Epithelial cell of proximal tubule (primary cell): ENCODE data around the gene NTSR2. TPM values are rescaled to one million over a fixed set of nuclear protein-coding genes. Genes with fewer than 3 reads are reported as not detected.

Experiments used
- DNase-seq: peaks from one replicate; pipeline ENCODE4 v3.0.0-alpha.2; 2011; ENCODE audit warnings: low read depth
- H3K4me3 ChIP-seq: 2 replicates; pipeline ENCODE4 v1.5.1; 2011; ENCODE audit warnings: low read depth, mild to moderate bottlenecking, low read length
- CTCF ChIP-seq: conservative IDR thresholded peaks from 2 replicates; pipeline ENCODE4 v1.5.1; 2012; ENCODE audit warnings: low read depth, mild to moderate bottlenecking, low read length
- total RNA-seq: library from RNA; depleted of rRNA; stranded (reverse); fragments of >200 nt; gene quantifications from 2 replicates; pipeline ENCODE4 v1.2.3, GENCODE V29; 2015

The NTSR2 gene
- total RNA-seq, 1 donor from 2014 or later: not detected

- no peak for TF ChIP-seq CTCF
- no peak overlapping the region for H3K4me3 ChIP-seq
Measured at GRCh38 chr2:11612553-11613215, 57.3 kb downstream of the NTSR2 start.

GRCh38 chr2:11611251-11611650, 58.7 kb downstream of the NTSR2 start:
- no peak overlapping the region for H3K4me3 ChIP-seq
- no peak for TF ChIP-seq CTCF
- no peak for DNase-seq

More at GRCh38 chr2:11612553-11613215, 57.3 kb downstream of the NTSR2 start:
- no peak for DNase-seq

DNA sequence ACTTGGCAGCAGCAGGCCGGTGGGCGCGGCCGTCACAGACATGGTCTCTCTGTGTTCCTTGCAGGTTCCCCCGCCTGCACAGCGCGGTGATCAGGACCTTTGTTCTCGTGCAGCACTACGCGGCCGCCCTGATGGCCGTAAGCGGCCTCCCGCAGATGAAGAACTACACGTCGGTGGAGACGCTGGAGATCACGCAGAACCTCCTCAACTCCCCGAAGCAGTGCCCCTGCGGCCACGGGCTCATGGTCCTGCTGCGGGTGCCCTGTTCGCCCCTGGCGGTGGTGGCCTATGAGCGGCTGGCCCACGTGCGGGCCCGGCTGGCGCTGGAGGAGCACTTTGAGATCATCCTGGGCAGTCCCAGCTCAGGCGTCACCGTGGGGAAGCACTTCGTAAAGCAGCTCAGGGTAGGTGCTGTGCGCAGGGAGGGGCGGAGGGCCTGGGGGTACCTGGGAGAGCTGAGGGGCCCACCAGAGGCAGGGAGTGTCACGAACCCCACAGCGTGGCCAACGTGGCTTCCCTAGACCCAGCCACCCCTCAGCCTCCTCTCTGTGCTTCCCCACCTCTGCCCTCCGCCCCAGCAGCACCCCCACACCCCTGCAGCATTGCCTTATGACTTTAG, 59.3 kb downstream of the NTSR2 start:
- H3K4me3 ChIP-seq: no peak overlapping the region
- no peak for TF ChIP-seq CTCF
- DNase-seq: no peak

Other genes starting within 250 kb of the NTSR2 start
- 11.0 and 16.0 TPM in 2 replicates for gene E2F6, start 204.0 kb downstream of the NTSR2 start, total RNA-seq
- gene GREB1, start 136.2 kb downstream of the NTSR2 start, total RNA-seq: 0.07 and 0.12 TPM in 2 replicates
- 27.9 and 33.8 TPM in 2 replicates for gene LPIN1, start 76.4 kb upstream of the NTSR2 start, total RNA-seq